Measurements from ENCODE around the gene IL18BP.

Gene IL18BP

GRCh38 chr11:72012897-72013721 is 14.4 kb downstream of the IL18BP start:
- DNase-seq (ENCODE audit: low read depth), result no peak

- DNase-seq (ENCODE audit: low read depth), result no peak
These were observed 15.3 kb downstream of the IL18BP start for GRCh38 chr11:72013765-72014711.

GRCh38 chr11:72014761-72015320 is 16.1 kb downstream of the IL18BP start:
- no peak for DNase-seq (ENCODE audit: low read depth)

GRCh38 chr11:72015511-72016061 is 16.9 kb downstream of the IL18BP start:
- no peak for DNase-seq (ENCODE audit: low read depth)

GRCh38 chr11:72018171-72018570 is 19.5 kb downstream of the IL18BP start:
- no peak for DNase-seq (ENCODE audit: low read depth)

- no peak for DNase-seq (ENCODE audit: low read depth)
These were observed 24.6 kb downstream of the IL18BP start for GRCh38 chr11:72023335-72023734.

- DNase-seq (ENCODE audit: low read depth), result no peak
These were observed 25.5 kb downstream of the IL18BP start for GRCh38 chr11:72024069-72024754.

- no peak for DNase-seq (ENCODE audit: low read depth)
These were observed 27.4 kb downstream of the IL18BP start for GRCh38 chr11:72026090-72026489.

GRCh38 chr11:72030472-72031045 is 31.9 kb downstream of the IL18BP start:
- no peak for DNase-seq (ENCODE audit: low read depth)

- DNase-seq (ENCODE audit: low read depth), result no peak
These were observed 38.0 kb downstream of the IL18BP start for GRCh38 chr11:72036687-72037086.

- DNase-seq (ENCODE audit: low read depth), result no peak
These were observed 39.0 kb downstream of the IL18BP start for GRCh38 chr11:72037554-72038311.

- no peak for DNase-seq (ENCODE audit: low read depth)
These were observed 39.8 kb downstream of the IL18BP start for GRCh38 chr11:72038491-72038890.

GRCh38 chr11:72039031-72039855 is 40.5 kb downstream of the IL18BP start:
- no peak for DNase-seq (ENCODE audit: low read depth)

GRCh38 chr11:72039856-72040401 is 41.2 kb downstream of the IL18BP start:
- no peak for DNase-seq (ENCODE audit: low read depth)

- peak; percentile 64 for DNase-seq (ENCODE audit: low read depth)
These were observed 42.0 kb downstream of the IL18BP start for GRCh38 chr11:72040491-72041363.

- DNase-seq (ENCODE audit: low read depth), result peak; percentile 17
These were observed 42.8 kb downstream of the IL18BP start for GRCh38 chr11:72041364-72042063.

GRCh38 chr11:72042064-72042745 is 43.5 kb downstream of the IL18BP start:
- no peak for DNase-seq (ENCODE audit: low read depth)
